ENCODE data around the gene ACAT2.
A peak's percentile ranks its signal among the peaks of the same experiment; 100 is the strongest.
"Not testable (repeated sequence)": the region's sequence is repeated elsewhere in the genome, so short reads cannot be mapped to it uniquely, and the experiment has no call there.

The ACAT2 gene

DNA sequence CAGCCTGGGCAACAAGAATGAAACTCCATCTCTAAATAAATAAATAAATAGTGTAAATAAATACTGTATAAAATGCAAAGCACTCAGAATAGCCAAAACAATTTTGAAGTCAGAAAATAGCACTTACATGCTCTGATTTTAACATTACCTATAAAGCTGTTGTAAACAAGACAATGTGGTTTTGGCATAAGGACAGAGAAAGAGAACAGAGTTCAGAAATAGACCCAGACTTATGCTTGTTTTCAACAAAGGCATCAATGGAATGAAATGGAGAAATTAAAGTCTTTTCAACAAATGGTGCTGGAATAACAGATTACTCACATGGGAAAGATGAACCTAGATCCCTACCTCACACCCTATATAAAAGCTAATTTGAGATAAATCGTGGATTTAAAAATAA is 10.4 kb downstream of the ACAT2 start:
- DNase-seq (ENCODE audit: low spot score), result no peak

DNA sequence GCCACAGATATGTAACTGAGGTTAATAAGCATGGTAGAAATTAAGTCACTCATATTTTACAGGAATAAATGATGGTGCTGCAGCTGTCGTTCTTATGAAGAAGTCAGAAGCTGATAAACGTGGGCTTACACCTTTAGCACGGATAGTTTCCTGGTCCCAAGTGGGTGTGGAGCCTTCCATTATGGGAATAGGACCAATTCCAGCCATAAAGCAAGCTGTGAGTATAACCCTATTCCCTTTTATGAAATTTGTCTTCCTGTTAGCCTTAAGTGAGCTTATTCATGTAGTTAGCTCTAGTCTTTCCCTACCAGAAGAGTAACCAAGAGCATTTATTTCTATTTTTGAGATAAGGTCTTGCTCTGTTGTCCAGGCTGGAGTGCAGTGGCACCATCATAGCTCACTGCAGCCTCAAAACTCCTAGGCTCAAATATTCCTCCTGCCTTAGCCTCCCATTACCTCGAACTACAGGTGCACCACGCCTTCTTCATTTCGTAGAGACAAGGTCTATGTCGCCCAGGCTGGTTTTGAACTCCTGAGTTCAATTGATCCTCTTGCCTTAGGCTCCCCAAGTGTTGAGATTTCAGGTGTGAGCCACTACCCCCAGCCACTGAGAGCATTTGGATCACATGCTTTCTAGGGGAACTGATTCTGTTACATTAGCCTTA is 15.5 kb downstream of the ACAT2 start:
- no peak for DNase-seq (ENCODE audit: low spot score)

DNA sequence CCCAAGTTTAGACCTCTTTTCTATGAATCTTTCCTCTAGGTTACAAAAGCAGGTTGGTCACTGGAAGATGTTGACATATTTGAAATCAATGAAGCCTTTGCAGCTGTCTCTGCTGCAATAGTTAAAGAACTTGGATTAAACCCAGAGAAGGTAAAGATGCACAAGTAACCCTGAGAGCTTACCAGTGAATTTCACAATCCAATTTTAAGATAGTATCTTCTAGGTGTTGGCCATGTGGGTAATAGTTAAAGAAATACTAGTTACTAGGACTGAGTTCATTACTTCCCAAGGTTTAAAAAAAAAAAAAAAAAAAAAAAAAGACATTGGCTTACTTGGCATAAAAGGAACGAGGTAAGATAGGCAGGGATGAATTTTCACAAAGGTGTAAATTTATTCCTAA is 16.3 kb downstream of the ACAT2 start:
- no peak for DNase-seq (ENCODE audit: low spot score)

DNA sequence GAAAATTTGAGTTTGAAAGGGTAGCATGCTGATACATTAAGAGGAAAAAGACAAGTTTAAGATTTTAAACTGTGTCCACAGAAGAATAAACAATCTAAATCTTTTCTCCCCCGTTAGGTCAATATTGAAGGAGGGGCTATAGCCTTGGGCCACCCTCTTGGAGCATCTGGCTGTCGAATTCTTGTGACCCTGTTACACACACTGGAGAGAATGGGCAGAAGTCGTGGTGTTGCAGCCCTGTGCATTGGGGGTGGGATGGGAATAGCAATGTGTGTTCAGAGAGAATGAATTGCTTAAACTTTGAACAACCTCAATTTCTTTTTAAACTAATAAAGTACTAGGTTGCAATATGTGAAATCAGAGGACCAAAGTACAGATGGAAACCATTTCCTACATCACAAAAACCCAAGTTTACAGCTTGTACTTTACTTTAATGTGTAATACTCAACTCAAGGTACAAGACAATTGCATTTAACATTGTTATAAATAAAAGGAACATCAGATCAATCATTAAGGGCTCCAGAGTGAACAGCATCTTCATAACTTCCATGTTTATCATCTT is 16.8 kb downstream of the ACAT2 start:
- no peak for DNase-seq (ENCODE audit: low spot score)

DNA sequence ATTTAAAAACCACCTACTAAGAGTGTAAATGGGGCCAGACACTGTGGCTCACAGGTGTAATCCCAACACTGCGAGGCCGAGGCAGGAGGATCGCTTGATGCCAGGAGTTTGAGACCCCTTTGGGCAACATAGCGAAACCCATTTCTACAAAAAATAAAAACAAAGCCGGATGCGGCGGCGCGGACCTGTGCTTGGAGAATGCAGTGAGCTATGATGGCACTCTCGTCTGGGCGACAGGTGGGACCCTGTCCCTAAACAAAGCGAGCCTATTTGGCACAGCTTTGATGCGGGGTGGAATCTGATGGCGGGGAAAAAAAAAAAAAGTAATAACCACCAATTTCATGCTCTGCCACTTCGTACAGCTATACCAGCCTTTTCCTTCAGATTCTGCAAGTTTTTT is 26.4 kb downstream of the ACAT2 start:
- no peak for DNase-seq (ENCODE audit: low spot score)

DNA sequence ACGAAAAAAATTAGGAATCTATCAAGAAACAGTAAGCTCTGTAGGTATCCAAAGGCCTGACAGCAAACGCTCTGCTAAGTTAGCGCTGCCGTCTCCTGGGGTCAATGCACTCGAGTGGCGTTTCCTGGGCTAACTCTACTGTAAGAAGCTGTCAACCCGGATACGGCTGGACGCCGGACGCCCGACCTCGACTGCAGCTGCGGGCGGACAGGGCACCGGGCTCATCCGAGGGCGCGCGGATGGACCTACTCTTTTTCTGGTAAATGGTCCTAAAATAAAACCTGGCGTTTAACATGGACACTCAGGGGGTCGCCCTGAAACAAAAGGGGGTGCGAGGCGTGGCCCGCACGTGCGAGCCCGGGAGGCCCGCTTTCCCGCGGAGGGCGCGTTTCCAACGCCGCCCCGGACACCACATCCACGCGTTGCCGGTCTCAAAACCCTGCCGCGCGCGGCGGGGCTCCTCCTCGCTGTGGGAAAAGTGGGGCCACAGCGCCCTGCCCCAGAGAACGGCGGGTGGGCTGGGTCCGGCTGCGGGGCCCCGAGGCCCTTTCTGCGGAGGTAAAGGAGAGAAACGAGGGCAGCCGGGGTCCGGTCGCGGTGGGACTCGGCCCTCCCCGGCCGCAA is 27.0 kb downstream of the ACAT2 start:
- peak; percentile 2 for DNase-seq (ENCODE audit: low spot score)

DNA sequence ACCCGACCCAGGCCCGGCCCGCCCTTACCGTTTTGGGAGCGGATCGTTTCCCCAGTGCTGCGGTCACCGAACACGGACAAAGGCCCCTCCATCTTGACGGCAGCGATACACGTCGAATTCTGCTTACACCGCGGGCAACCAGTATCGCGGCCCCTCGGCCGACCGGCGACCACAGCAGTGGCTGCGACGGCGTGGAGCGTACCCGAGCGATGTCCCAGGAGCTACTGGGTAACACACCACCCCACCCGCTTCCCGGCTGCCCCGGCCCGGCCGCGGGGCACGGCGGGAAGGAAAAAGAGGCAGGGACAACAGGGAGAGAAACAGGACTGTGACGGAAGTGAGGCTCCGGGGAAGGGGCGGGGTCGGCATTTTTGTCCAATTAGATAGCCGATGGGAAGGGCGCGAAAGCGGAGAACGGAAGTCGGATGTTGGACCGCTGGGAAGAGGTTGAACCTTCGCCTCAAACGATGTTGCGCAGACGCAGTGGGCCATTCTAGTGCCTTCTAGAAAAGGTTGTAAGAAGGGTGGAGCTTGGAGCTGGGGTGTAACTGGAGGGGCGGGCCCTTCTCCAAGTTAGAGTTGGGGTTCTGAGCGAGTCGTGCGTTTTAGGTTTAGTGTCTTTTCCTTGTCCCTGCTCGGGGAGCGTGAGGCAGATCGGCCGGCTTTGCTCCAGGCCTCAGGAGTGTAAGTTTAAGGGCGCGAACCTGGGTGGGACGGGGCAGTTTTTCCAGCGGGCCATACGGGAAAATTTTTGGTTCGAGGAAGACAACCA is 27.7 kb downstream of the ACAT2 start, which contains the start of gene TCP1:
Gene TCP1, minus strand, starts transcription at position 226 of the 772 bp plus-strand sequence. Its CDS starts 134 bp downstream, at position 92.
- DNase-seq (ENCODE audit: low spot score), result peak; percentile 99

DNA sequence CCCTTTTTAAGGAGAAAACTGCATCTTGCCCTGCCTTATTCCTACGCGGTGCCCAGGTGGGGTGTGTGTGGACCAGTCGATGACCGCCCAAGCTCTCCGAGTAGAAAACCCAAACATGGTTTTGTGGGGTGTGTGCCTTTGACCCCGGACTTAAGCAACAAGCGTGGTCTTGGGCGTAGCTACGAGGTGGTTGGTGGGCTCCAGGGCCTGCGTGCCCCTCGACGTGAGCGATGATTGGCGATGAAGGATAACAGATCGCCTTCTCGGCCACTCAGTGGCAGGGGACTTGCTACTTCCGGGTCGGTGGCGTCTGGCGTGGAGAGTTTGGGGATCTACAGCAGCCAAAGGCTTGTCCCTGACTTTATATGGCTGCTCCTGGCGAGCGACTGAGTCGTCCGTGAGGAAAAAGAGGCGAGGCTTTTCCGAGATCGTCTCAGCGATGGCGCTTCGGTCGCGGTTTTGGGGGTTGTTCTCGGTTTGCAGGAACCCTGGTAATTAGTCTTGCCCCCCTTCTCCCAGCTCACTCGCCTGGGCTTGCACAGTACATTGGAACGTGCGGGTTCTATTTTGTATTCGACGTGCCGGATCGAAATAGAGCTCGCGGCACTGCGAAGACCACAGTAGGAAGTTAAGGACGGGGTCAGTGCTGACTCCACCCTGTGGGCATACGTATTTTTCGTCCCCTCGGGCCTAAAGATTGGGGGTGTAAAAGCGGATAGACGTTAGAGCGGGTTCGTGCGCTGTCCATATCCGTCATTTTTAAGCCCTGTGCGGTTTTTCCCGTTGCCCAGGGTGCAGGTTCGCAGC is 28.5 kb downstream of the ACAT2 start, which contains the start of gene MRPL18:
Gene MRPL18, plus strand, starts transcription at position 319 of the 807 bp plus-strand sequence. Its CDS starts 121 bp downstream, at position 440.
- DNase-seq (ENCODE audit: low spot score), result peak; percentile 92

DNA sequence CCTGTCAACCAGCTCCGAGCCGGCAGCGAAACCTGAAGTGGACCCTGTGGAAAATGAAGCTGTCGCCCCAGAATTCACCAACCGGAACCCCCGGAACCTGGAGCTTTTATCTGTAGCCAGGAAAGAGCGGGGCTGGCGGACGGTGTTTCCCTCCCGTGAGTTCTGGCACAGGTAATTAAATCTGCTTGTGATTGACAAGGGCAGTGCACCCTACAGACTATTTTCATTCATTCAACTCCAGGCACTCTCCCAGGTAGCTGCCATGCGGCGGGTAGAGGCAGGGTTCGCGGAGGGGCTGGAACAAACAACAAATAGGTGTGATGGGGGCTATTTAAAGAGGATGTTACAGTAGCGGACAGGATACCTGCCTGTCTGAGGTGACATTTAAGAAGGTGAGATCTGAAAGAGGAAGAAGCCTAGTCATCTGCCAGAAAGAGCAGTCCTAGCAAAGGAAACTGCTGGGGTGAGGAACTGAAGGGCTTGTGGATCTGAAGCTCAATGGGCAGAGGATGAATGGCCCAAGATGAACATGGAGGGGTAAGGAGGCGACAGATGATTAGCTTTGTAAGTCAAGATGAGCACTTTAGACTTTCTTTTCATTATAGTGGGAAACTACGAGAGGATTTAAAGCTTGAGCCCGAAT is 29.2 kb downstream of the ACAT2 start:
- no peak for DNase-seq (ENCODE audit: low spot score)

DNA sequence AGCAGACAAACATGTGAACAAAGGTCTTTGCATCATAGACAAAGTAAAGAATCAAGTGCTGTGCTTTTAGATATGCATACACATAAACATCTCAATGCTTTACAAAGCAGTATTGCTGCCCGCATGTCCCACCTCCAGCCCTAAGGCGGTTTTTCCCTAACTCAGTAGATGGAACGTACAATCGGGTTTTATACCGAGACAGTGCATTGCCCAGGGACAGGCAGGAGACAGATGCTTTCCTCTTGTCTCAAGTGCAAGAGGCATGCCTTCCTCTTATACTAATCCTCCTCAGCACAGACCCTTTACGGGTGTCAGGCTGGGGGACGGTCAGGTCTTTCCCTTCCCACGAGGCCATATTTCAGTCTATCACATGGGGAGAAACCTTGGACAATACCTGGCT is 33.1 kb downstream of the ACAT2 start:
- DNase-seq (ENCODE audit: low spot score), result not testable (repeated sequence)

DNA sequence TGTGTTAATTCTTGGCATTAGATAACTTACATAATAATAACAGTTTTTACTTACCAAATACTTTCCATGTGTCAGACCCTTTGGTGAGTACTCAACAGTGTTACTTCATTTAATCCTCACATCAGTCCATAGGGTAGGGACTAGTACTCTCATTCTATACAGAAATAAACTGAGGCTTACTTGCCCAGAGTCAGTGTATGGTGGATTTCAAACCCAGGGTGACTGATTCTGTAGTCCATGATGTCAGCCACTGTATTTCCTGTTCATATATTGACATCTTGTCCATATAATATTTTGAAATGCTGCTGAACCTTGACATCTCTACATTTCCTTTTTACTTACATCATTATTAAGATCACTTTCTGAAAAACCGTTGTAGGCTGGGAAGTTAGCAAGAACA is 35.7 kb downstream of the ACAT2 start:
- DNase-seq (ENCODE audit: low spot score), result no peak

DNA sequence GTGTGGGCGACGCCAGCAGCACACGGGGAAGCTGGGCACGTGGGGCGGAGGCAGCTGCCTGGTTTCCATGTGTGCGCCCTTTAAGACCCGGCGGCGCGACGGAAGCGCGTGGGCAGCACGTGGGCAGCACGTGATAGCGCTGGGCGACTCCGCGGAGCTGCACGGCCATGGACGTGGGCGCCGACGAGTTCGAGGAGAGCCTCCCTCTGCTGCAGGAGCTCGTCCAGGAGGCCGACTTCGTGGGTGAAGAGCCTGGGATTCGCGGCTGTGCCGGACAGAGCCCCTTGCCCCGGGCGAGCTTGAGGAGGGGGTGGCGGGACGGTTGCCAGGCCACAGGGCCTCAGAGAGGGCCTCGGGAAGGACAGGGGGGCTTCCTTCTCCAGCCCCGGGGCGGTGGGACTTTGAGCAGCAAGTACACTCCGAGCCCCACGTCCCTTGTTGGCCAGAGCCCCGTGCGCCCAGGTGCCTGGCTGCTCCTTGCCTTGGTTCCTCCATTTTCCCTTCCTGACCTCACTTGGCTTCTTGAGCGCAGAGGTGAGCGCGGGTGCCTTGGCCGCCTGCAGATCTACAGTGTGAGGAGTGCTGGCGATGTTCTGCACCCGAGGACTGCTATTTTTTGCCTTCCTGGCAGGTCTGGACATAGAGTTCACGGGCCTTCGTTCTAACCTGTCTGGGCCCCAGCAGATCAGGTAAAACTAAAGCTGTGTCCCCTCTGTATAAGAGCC is 38.5 kb downstream of the ACAT2 start, which contains the start of gene PNLDC1:
Gene PNLDC1, plus strand, starts transcription at position 136 of the 725 bp plus-strand sequence. Its CDS starts 32 bp downstream, at position 168.
- no peak for DNase-seq (ENCODE audit: low spot score)

DNA sequence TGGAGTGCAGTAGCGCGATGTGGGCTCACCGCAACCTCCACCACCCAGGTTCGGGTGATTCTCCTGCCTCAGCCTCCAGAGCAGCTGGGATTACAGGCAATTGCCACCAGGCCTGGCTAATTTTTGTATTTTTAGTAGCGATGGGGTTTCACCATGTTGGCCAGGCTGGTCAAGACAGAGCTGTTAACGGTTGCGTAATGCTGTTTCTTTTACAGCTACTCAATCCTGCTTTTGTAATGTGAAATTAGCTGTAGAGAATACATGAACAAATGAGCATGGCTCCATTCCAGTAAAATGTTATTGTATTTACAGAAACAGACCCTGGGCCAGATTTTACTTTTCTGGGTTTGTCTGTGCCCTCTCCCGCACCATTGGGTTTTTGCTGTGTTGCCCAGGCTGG is 40.1 kb downstream of the ACAT2 start:
- DNase-seq (ENCODE audit: low spot score), result no peak

DNA sequence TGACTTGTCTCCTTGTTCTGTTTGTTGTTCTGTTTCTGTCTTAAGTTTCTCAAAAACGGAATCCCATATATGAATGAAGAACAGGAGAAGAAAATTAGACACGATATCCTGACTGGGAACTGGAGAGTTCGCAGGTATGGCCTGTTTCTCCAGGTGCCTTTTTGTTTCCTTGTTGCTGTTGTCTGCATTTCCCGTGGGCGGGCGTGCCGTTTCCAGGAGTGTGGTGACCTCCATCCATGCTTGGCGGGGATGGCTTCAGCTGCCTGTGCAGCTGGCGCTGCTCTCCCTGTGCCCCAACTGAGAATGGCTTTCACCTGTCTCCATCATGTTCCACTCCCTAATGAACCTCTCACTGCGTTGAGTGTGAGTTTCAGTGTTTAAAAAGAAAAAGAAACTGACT is 42.7 kb downstream of the ACAT2 start:
- DNase-seq (ENCODE audit: low spot score), result no peak

DNA sequence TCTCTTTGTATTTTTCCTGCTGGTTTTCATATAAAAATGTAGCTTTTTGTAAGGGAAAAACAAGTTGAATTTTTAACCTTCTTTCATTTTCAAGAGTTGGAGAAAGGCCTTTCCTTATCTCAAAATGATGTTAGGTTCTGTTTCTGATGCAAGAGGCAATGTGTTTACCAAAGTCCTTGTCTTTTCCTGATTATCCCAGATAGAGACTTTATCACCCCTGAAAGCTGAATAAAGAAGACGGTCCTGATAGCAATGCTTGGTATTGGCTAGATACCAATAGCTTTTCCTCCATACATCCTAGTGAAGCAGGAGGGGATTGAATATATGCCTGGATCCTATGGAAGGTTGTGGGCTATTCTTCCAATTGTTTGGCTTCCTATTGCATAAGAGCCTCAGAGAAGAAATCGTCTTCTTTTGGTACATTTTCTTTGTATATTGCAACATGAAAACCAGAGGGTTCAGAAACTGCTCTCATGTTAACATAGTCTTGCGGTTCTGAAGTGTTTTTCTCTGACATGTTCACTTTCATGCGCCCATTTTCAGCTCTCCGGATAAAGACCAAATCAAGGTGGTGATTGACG is 43.7 kb downstream of the ACAT2 start:
- no peak for DNase-seq (ENCODE audit: low spot score)

DNA sequence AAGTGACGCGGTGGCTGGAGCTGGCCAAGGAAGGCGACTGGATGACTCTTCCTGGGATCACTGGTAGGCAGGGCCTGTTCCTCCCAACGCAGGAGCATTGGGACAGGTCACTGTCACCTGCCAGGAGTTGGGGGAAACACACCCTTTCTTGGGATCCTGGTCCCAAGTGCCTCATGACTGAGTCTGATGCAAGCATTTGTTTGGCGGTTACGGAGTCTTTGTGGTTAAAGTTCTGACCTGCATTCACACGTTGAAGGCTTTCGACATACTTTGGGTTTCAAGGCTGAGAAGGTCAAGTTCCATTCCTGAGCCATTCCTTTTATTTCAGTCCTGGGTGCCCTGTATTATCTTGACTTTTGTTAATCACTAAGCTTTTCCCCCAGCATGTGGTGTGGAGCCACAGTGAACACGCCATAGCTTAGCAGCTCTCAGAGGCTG is 44.2 kb downstream of the ACAT2 start:
- DNase-seq (ENCODE audit: low spot score), result no peak

DNA sequence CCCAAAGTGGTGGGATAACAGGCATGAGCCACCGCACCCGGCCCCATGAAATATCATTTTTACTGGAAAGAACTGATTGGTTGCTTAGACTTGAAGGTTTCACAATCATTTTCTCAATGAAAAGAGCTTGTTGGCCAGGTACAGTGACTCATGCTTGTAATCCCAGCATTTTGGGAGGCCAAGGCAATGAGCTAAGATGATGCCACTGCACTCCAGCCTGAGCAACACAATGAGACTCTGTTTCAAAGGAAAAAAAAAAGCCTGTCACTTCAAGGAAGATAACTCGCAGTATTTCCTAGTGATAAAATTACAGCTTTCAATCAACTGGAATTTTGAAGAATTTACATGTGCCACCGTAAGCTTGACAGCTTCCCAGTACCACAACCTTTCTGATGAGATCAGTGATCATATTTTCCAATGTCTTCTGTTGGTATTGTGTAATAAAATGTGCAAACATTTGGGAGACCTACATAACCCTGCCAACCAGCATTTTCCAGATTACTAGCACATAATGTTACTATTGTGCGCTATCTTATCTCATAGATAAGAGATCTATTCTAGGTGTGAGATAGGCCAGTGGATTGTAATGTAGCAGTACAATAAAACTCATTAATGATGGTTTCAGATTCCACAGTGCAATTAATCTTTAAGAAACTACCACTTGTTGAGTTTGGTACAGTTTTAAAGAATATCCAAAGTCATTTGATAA is 45.5 kb downstream of the ACAT2 start:
- no peak for DNase-seq (ENCODE audit: low spot score)

DNA sequence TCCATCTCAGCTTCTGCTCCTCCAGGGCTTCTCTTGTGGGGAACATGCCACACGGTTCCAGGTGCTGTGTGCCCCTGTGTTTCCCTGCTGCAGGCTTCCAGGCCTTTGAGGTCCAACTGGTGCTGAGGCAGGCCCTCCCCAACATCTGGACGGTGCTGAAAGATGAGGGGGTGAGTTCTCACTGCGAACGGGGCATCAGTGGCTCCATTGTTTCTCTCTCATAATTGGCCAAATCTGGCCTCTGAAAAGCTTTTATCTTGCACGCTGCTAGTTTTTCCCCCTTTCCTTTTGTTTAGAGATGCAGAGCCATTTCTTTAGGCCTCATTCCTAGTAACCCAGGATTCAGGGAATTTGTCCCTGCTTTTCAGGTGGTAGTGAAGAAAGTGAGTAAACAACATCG is 46.8 kb downstream of the ACAT2 start:
- no peak for DNase-seq (ENCODE audit: low spot score)

DNA sequence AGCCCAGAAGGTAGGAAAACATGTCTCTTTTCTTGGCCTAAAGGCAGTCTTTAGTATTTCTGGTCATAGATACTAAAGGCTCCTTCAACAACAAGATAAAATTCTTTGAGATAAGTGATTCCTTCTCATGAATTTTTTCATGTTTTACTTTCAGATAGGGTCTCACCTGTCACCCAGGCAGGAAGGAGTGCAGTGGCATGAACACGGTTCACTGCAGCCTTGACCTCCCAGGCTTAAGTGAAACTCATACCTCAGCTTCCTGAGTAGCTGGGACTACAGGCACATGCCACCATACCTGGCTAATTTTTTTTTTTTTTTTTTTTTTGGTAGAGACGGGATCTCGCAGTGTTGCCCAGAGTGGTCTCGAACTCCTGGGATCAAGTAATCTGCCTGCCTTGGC is 47.3 kb downstream of the ACAT2 start:
- DNase-seq (ENCODE audit: low spot score), result no peak
